HL-60/S4 (cell line): ENCODE data around the gene RASGEF1C.

Experiments
- in situ Hi-C: fragments of 300-500 bp; cut with MboI; formaldehyde crosslinking; loops from 2 replicates; pipeline ENCODE4 v1.14.3; 2022; ENCODE audit warnings: low sequenced_read_pairs

RASGEF1C gene

GRCh38 chr5:180104168-180104530 is 104.9 kb downstream of the RASGEF1C start:
- in situ Hi-C loops, result no loop called here

DNA sequence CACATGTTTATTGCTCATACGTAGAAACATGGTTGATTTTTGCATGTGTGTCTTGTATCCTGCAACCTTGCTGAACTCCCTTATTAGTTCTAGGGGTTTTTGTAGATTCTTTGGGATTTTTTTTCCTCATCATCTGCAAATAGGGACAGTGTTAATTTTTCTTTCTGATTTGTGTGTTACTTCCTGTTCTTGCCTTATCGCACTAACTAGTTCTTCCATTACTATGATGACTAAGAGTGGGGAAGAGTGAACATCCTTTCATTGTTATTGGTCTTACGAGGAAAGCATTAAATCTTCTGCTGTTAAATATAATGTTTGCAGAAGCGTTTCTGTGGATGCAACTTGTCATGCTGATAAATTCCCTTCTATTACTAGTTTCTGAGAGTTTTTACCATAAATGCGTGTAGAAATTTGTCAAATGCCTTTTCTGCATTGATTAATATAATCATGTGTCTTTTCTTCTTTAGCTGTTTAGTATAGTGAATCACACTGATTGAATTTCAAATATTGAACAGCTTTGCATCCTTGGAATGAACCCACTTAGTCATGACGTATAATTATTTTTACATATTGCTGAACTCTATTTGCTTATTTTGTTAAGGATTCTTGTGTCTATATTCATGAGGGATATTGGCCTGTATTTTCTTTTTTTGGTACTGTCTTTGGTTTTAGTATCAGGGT is 105.4 kb downstream of the RASGEF1C start:
- in situ Hi-C loops, result no loop called here

- in situ Hi-C loops, result no loop called here
Measured at GRCh38 chr5:180102636-180103035, 106.4 kb downstream of the RASGEF1C start.

DNA sequence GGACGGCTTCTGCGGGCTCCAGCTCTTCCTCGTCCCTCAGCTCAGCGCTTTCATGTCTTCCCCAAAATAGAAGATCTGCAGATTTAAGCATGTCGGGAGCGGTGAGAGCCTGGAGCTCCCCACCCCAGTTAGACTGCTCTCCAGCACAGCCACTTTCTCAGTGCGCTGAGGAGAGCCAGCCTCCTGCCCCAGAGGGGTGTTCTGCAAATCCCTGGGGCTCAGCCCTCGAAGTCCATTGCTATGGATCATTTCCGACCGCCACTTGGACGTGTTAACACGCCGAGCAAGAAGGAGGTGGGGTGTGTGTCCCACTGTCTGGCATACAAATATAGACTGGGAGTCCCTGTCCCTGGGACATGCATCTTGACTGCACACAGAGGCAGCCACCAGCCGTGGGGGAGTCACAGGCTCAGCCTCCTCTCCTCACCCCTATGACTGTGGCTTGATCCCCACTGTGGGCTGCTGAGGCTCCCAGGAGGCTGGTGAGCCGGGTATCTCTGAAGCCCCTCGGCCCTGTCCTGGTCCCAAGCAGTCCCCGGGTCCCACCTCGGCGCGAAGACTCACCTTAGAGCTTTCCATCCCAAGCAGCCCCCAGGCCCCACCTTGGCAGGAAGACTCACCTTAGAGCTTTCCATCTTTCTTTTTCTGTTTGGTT is 107.4 kb downstream of the RASGEF1C start:
- in situ Hi-C loops, result no loop called here

DNA sequence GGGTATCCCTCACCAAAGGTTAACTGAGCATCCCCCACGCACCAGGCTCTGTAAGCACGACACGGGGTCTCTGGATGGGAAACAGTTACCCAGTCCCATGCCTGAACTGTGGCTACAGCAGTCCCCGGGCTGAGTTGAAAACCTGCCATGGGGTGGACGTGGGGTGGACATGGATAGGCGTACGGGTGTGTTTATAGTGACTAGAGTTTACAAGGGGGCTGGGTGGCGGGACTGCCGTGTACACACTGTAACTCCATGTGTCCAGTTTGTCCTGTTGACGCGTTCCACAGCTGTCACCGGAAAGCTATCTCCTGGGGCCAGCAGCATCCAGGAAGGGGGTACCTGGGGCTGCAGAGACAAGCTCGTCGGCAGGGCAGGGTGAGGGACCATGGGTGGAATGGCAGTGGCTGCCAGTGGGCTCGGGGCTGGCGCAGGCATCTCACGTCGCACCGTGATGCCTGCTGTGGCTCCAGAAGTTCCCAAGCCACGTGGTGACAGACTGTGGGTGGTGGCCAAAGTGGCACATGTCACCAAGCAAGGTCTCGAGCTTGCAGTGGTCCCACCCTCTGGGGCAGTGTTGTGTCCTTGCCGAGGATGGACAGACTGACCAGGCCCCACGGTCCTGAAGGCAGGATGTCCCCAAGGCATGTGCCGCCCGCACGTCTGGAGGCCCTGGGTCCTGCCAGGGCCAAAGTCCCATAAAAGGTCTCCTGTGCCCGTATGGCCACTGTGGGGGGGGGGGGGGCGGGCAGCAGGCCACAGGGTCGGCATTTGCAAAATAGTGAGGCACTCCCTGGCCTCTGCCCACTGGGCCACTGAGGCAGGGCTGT is 108.2 kb downstream of the RASGEF1C start:
- in situ Hi-C loops, result no loop called here

DNA sequence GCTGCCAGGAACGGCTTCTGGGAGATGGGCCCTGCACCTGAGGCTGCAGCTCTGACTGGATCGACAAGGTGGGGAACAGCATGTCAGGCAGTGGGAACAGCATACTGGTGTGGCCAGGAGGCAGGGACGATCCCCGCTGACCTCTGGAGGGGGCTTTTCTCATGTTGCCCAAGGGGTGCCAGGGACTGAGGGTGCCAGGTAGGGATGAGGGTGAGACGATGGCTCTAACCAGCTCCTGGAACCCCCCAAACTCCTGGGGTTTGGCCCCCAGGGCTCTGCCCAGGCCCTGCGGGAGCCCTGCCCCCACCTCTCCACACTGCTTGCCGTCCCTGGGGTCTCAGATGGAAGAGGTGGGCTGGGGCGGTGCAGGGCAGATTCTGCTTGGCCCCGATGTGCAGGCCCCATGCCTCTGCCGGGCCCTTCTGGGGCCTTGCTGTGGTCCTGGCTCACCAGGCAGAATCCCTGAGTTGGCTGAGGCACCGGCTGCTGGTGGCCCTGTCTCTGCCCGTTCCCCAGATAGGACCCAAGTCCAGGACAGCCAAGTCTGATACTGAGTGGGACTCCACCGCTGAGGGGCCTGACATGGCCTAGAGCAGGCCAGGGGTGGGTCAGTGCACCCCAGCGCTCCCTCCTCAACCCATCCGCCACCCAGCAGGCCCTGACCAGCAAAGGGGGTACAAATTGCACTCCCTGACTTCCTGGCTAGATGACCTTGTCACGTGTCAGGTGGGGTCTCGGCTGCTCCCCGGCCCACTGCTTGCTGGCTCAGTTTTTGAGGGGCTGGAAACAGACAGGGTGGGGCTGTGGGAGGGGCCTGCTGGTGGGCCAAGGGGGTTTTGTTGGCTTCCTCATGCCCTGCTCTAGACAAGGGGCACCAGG is 109.0 kb downstream of the RASGEF1C start:
- in situ Hi-C loops, result loop anchor here (25.0 kb wide), 1 partner anchor 288 kb away; the partner anchor contains the start of genes MGAT4B and SQSTM1

DNA sequence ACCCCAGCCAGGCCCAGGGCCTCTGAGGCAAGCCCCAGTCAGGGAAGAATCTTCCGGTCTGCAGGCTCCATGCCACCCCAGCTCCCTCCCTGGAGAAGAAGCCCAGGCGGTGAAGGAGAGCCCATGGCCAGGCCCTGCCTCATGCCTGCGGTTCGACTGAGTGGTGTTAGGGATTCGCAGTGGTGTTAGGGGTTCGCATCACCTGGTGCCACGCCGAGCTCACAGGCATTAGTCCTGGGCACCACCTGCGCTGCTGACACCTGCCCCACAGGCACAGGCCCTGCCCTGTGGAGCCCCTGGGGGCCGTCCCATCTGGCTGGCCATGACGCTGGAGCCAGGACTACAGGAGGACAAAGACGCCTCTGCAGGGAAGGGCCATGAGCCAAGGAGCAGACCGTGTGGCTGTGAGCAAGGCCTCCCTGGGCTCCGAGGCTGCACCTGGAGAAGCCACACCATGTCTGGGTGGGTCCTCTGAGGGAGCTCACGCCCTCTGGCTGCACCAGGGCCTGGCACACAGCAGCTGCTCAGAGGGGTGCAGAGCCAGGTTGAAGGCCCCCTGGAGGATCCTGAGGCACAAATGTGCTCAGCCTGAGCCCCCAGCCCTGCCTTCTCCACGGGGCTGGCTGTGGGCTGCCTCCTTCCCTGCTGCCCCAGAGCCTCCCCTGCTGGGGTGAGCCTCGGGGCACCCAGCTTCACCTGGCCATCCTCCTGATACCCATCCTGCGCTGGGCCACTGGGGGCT is 109.8 kb downstream of the RASGEF1C start:
- in situ Hi-C loops, result loop anchor here (25.0 kb wide), 1 partner anchor 287 kb away; the partner anchor contains the start of genes MGAT4B and SQSTM1

- in situ Hi-C loops, result loop anchor here (25.0 kb wide), 1 partner anchor 286 kb away; the partner anchor contains the start of genes MGAT4B and SQSTM1
Measured at GRCh38 chr5:180098526-180098925, 110.5 kb downstream of the RASGEF1C start.

GRCh38 chr5:180097926-180098325 is 111.1 kb downstream of the RASGEF1C start:
- in situ Hi-C loops, result loop anchor here (25.0 kb wide), 1 partner anchor 286 kb away; the partner anchor contains the start of genes MGAT4B and SQSTM1

GRCh38 chr5:180097163-180097894 is 111.7 kb downstream of the RASGEF1C start:
- in situ Hi-C loops, result loop anchor here (25.0 kb wide), 1 partner anchor 285 kb away; the partner anchor contains the start of genes MGAT4B and SQSTM1

GRCh38 chr5:180096616-180097015 is 112.4 kb downstream of the RASGEF1C start:
- in situ Hi-C loops, result loop anchor here (25.0 kb wide), 1 partner anchor 284 kb away; the partner anchor contains the start of genes MGAT4B and SQSTM1

GRCh38 chr5:180095545-180095944 is 113.5 kb downstream of the RASGEF1C start:
- in situ Hi-C loops, result loop anchor here (25.0 kb wide), 1 partner anchor 283 kb away; the partner anchor contains the start of genes MGAT4B and SQSTM1

GRCh38 chr5:180093651-180094382 is 115.2 kb downstream of the RASGEF1C start:
- in situ Hi-C loops, result loop anchor here (25.0 kb wide), 1 partner anchor 282 kb away; the partner anchor contains the start of genes MGAT4B and SQSTM1

- in situ Hi-C loops, result loop anchor here (25.0 kb wide), 1 partner anchor 281 kb away; the partner anchor contains the start of genes MGAT4B and SQSTM1
Measured at GRCh38 chr5:180093241-180093640, 115.8 kb downstream of the RASGEF1C start.

DNA sequence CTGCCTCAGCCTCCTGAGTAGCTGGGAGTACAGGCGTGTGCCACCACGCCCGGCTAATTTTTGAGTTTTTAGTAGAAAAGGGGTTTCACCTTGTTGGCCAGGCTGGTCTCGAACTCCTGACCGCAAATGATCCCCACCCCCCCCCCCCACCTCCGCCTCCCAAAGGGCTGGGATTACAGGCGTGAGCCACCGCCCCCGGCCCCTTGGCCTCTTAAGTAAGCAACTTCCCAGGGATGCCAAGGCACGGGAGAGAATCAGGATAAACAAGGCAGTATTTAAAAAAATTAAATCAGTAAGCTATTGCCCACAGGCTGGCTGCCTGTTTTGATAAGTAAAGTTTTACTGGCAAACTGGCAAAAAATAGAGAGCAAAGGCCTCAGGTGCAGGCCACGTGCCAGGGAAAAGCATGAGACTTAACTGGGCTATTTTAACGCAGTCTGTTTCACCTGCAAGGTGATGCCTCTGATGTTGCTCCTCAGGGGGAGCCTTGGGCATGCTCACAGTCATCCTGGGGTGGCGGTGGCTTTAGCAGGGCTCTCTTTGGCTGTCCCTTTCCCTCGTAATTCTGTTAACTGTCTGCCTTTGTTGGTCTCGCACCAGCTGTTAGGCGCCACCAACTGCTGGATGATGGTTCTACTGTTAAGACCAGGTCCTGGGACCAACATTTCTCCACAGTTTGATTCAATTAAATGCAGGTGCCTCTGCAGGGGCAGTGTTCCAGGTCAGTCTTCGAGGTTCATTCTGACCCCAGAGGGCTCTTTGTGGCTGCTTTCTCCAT is 118.1 kb downstream of the RASGEF1C start:
- in situ Hi-C loops, result loop anchor here (25.0 kb wide), 1 partner anchor 279 kb away; the partner anchor contains the start of genes MGAT4B and SQSTM1

DNA sequence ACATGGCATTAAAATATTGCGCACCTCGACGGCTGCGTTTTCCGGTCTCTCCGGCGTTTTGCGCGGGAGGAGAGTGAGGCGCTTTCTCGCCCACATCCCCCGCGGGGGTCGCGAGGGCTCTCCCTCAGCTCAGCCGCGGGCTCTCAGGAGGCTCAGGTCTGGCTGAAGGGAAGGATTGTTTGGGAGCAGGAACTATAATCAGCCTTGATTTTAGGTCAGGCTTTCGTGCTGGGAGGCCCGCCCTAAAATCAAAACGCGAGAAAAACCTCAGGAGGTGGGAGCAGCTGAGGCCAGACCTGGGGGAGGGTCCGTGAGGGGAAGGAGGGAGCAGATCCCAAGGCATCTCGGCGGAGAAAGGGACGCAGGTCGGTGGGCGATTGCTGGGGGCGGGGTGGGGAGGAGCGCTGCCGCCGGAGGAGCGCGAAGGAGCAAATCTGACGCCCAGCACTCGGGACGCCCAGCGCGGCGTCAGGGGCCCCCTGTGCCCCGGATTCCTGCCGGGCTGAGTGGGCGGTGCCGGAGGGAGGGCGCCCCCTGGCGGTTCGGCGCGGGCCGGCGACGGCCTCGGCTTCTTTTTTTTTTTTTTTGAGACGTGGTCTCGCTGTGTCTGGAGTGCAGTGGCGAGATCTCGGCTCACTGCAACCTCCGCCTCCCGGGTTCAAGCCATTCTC is 118.8 kb downstream of the RASGEF1C start:
- in situ Hi-C loops, result loop anchor here (25.0 kb wide), 1 partner anchor 278 kb away; the partner anchor contains the start of genes MGAT4B and SQSTM1
